Activated CD8-positive, alpha-beta T cell treated with anti-CD3 and anti-CD28 coated beads for 36 hours (primary cell): ENCODE measurements around the gene TMEM97. TPM values are rescaled to one million over a fixed set of nuclear protein-coding genes. Genes with fewer than 3 reads are reported as not detected.
A peak's percentile ranks its signal among the peaks of the same experiment; 100 is the strongest.

ENCODE experiments used
- ATAC-seq: fragments of 200-7000 bp; cut with Tn5 transposase; one replicate; pipeline ENCODE4 v1.10.0; 2021; ENCODE audit warnings: mild to moderate bottlenecking, moderate library complexity
- CTCF ChIA-PET: fragments of 350-600 bp; sonication (Branson Sonifier 250); formaldehyde crosslinking; loops from one replicate; lab custom pipeline; 2021; ENCODE audit warnings: antibody characterized with exemption; lab: Charles Lee
- POLR2A ChIA-PET: fragments of 350-600 bp; sonication (Branson Sonifier 250); formaldehyde crosslinking; loops from one replicate; lab custom pipeline; 2021; ENCODE audit warnings: antibody characterized with exemption; lab: Charles Lee
- DNase-seq: peaks from one replicate; pipeline ENCODE4 v3.0.0-alpha.2; 2020
- H3K27ac Mint-ChIP-seq: one replicate; pipeline ENCODE4 v1.8.0; 2021; ENCODE audit warnings: mild to moderate bottlenecking, mixed read lengths
- H3K27me3 Mint-ChIP-seq: one replicate; pipeline ENCODE4 v1.8.0; 2021; ENCODE audit warnings: mixed read lengths
- H3K36me3 Mint-ChIP-seq: one replicate; pipeline ENCODE4 v1.8.0; 2021; ENCODE audit warnings: low read depth, mixed read lengths
- H3K4me1 Mint-ChIP-seq: one replicate; pipeline ENCODE4 v1.8.0; 2021; ENCODE audit warnings: low read depth, mixed read lengths
- H3K4me3 Mint-ChIP-seq: one replicate; pipeline ENCODE4 v1.8.0; 2021; ENCODE audit warnings: mild to moderate bottlenecking, moderate library complexity, mixed read lengths
- H3K9me3 Mint-ChIP-seq: one replicate; pipeline ENCODE4 v1.8.0; 2021; ENCODE audit warnings: mixed read lengths
- intact Hi-C: fragments of 100-400 bp; cut with micrococcal nuclease; formaldehyde crosslinking; loops from one replicate; pipeline ENCODE4 v1.10.0; 2022
- microRNA-seq: library from miRNA; unstranded; fragments of <30 nt; microRNA quantifications from one replicate; pipeline ENCODE4 v1.2.0, GENCODE V29; 2022; ENCODE audit warnings: borderline microRNAs expressed, borderline replicate concordance
- total RNA-seq, 2 experiments: library from RNA; stranded (reverse); gene quantifications; one replicate each; pipeline ENCODE4 v1.2.3, GENCODE V29; 2021
- TF ChIP-seq, protein P1 (sequence below): fragments of 200-600 bp; IDR thresholded peaks from one replicate; pipeline ENCODE4 v1.8.0; 2022; ENCODE audit warnings: antibody characterized with exemption, mild to moderate bottlenecking

TMEM97 gene
- total RNA-seq, 2 experiments from 2014 or later, result 36.1 to 36.2 TPM

DNA sequence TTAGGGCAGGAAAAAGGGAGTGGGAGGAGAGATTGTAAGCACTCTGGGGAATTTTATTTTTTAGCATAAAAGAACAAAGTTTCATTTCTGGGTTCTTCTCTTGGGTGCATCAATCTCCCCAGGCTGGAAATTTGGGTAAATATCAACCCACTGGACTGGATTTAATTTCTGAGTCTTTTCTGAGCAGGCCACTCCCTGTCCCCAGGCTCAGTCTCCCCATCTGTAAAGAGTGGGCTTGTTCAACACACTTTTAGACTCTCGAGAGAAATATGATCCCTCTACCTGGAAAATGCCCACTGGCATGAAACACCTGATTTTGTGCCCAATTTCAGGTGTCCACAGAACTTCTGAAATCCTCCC lies 51.7 kb downstream of the TMEM97 start:
- TF ChIP-seq, protein P1, sequence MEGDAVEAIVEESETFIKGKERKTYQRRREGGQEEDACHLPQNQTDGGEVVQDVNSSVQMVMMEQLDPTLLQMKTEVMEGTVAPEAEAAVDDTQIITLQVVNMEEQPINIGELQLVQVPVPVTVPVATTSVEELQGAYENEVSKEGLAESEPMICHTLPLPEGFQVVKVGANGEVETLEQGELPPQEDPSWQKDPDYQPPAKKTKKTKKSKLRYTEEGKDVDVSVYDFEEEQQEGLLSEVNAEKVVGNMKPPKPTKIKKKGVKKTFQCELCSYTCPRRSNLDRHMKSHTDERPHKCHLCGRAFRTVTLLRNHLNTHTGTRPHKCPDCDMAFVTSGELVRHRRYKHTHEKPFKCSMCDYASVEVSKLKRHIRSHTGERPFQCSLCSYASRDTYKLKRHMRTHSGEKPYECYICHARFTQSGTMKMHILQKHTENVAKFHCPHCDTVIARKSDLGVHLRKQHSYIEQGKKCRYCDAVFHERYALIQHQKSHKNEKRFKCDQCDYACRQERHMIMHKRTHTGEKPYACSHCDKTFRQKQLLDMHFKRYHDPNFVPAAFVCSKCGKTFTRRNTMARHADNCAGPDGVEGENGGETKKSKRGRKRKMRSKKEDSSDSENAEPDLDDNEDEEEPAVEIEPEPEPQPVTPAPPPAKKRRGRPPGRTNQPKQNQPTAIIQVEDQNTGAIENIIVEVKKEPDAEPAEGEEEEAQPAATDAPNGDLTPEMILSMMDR, result no peak
- H3K4me3 Mint-ChIP-seq, result peak overlapping the region; percentile 84
- peaks cover 20% of the 10 kb centered on the region for H3K4me1 Mint-ChIP-seq
- H3K36me3 Mint-ChIP-seq, result peaks cover 9% of the 10 kb centered on the region
- CTCF ChIA-PET, result interaction anchor here (1.4 to 1.7 kb wide), 2 partner anchors 14 to 44 kb away, joined by 3 to 4 read pairs; no protein-coding TSS in a partner anchor
- no peaks in the 10 kb centered on the region for H3K27me3 Mint-ChIP-seq
- intact Hi-C loops, result no loop called here
- no peak for ATAC-seq
- H3K27ac Mint-ChIP-seq, result peak overlapping the region; percentile 86
- POLR2A ChIA-PET, result interaction anchor here (1.5 to 5.5 kb wide), 3 partner anchors 9 to 17 kb away, joined by 3 to 35 read pairs (median 5); partner anchors contain the start of gene POLDIP2
- no peaks in the 10 kb centered on the region for H3K9me3 Mint-ChIP-seq
- no peak for DNase-seq

DNA sequence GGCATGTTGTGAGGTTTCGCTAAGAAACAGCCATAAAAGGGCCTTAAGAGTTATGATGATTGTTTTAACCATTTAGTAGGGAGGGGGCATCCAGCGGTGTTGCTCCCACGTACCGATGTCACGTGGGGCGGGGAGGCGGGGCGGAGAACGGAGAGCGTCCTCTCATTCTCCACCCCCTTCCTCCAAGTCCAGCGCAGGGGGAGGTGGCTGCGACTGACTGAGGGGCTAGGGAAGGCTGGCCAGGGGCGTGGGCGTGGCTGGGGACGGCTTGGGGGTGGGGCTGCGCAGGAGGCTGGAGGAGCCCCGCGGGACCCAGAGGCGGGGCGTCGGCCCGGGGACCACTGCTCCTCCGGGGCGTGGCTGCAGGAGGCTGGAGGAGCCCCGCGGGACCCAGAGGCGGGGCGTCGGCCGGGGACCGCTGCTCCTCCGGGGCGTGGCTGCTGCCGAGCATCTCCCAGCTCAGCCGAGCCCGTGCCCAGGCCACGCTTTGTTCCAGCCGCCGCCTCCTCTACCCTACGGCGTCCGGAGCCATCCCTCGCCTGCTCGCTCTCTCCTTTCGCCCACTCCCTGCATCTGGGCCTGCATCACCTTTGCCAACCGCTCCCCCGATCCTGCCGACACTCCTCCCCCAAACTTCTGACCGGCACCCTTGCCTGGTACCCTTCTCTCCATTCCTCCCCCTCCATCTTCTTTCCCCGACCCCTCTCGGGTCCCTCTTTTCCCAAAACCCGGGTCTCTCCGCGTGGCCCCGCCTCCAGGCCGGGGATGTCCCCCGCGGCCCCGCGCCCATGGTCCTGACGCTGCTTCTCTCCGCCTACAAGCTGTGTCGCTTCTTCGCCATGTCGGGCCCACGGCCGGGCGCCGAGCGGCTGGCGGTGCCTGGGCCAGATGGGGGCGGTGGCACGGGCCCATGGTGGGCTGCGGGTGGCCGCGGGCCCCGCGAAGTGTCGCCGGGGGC lies 52.5 kb downstream of the TMEM97 start, which contains the start of gene SARM1:
Gene SARM1 (plus strand): TSS at position 450 of the 958 bp plus-strand sequence. CDS start 339 bp downstream, at position 789.
- peaks cover 9% of the 10 kb centered on the region for H3K36me3 Mint-ChIP-seq
- ATAC-seq (peak; percentile 95), DNase-seq (peak; percentile 97)
- intact Hi-C loops, result no loop called here
- ChIA-PET POLR2A (interaction anchor here (0.6 to 5.5 kb wide), 6 partner anchors 9 to 190 kb away, joined by 3 to 35 read pairs (median 6); partner anchors contain the start of gene POLDIP2), CTCF (interaction anchor here (1.4 to 1.7 kb wide), 2 partner anchors 13 to 43 kb away, joined by 3 to 4 read pairs; no protein-coding TSS in a partner anchor)
- peaks cover 20% of the 10 kb centered on the region for H3K4me1 Mint-ChIP-seq
- no peaks in the 10 kb centered on the region for H3K27me3 Mint-ChIP-seq
- TF ChIP-seq, protein P1, result no peak
- peak within 1 kb of the TSS; percentile 84 for H3K4me3 Mint-ChIP-seq
- no peaks in the 10 kb centered on the region for H3K9me3 Mint-ChIP-seq
- peak within 1 kb of the TSS; percentile 86 for H3K27ac Mint-ChIP-seq

DNA sequence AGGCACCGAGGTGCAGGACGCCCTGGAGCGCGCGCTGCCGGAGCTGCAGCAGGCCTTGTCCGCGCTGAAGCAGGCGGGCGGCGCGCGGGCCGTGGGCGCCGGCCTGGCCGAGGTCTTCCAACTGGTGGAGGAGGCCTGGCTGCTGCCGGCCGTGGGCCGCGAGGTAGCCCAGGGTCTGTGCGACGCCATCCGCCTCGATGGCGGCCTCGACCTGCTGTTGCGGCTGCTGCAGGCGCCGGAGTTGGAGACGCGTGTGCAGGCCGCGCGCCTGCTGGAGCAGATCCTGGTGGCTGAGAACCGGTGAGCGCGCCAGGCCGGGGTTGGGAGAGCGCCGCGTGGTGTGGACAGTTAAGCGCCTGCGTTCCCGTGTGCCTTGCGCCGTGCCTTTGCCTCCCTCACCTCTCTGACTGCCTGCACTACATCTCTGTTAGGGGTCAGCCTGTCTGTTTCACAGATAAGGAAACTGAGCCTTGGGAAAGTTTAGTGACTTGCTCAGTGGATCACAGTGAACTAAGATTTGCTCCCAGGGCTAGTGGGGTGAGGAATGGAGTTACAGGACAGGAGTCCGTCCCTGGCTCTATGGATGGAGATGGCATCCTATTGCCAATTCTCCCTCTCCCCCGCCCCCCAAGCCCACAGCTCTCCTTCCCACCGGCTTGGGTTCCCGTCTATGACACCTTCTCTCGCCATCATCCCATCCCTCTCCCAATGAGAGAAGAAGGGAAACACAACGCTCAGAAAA lies 53.4 kb downstream of the TMEM97 start:
- CTCF ChIA-PET, result interaction anchor here (0.9 to 1.7 kb wide), 2 partner anchors 12 to 44 kb away, joined by 4 read pairs; no protein-coding TSS in a partner anchor
- Mint-ChIP-seq H3K27ac (peak overlapping the region; percentile 66), H3K9me3 (no peaks in the 10 kb centered on the region), H3K4me1 (peaks cover 20% of the 10 kb centered on the region), H3K27me3 (no peaks in the 10 kb centered on the region), H3K36me3 (peaks cover 10% of the 10 kb centered on the region), H3K4me3 (peak overlapping the region; percentile 84)
- POLR2A ChIA-PET, result interaction anchor here (0.6 to 4.8 kb wide), 5 partner anchors 12 to 191 kb away, joined by 3 to 22 read pairs (median 4); partner anchors contain the start of genes POLDIP2 and TNFAIP1
- ATAC-seq (no peak), DNase-seq (peak; percentile 43)
- intact Hi-C loops, result no loop called here
- TF ChIP-seq, protein P1, result no peak

DNA sequence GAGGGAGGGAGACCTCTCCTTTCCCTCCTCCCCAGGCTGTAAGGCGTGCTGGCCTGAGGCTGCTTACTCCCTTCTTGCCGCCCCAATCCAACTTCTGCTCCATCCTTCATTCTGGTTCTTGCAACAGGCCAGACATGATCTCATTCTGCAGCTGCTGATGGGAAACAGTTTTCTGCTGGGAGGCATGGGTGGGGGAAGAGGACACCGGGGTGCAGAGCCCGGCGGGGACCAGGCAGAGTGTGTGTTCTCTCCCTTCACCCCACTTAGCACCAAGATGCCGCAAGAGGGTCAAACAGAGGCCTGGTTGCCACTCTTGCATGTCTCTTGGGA lies 53.9 kb downstream of the TMEM97 start:
- peak overlapping the region; percentile 84 for H3K4me3 Mint-ChIP-seq
- intact Hi-C loops, result no loop called here
- peak overlapping the region; percentile 66 for H3K27ac Mint-ChIP-seq
- H3K9me3 Mint-ChIP-seq, result no peaks in the 10 kb centered on the region
- ChIA-PET POLR2A (interaction anchor here (0.6 to 4.8 kb wide), 4 partner anchors 11 to 37 kb away, joined by 3 to 22 read pairs (median 5); partner anchors contain the start of genes POLDIP2 and TNFAIP1), CTCF (interaction anchor here (0.9 to 1.3 kb wide), 2 partner anchors 10 to 44 kb away, joined by 3 to 4 read pairs; no protein-coding TSS in a partner anchor)
- H3K4me1 Mint-ChIP-seq, result peaks cover 20% of the 10 kb centered on the region
- DNase-seq (no peak), ATAC-seq (no peak)
- H3K36me3 Mint-ChIP-seq, result peaks cover 10% of the 10 kb centered on the region
- TF ChIP-seq, protein P1, result no peak
- no peaks in the 10 kb centered on the region for H3K27me3 Mint-ChIP-seq

Small RNA genes lying within 50 kb of the gene (microRNA-seq; reads per million reads assigned to microRNA genes)
- gene MIR4723, result 2.4 reads per million

Other genes with a start within 250 kb of the TMEM97 start
- gene IFT20, start 16.3 kb downstream of the TMEM97 start, total RNA-seq, result 10 to 100 TPM; 16.7 to 18.8 TPM
- 10 to 100 TPM; 19.5 to 20.9 TPM for gene TNFAIP1, start 16.6 kb downstream of the TMEM97 start, total RNA-seq
- 10 to 100 TPM; 87.6 to 88.7 TPM for gene POLDIP2, start 38.3 kb downstream of the TMEM97 start, total RNA-seq
- not detected for gene SEBOX, start 46.0 kb downstream of the TMEM97 start, total RNA-seq
- under 1 TPM in 1 of 2 experiments, not detected in 1; 0.11 TPM for gene VTN, start 51.1 kb downstream of the TMEM97 start, total RNA-seq
- 10 to 100 TPM; 16.7 to 19.8 TPM for gene SARM1, start 52.5 kb downstream of the TMEM97 start, total RNA-seq
- 1 to 10 TPM; 2.1 to 3.1 TPM for gene SLC46A1, start 87.0 kb downstream of the TMEM97 start, total RNA-seq
- not detected for gene SLC13A2, start 154.4 kb downstream of the TMEM97 start, total RNA-seq
- gene FOXN1, start 187.1 kb downstream of the TMEM97 start, total RNA-seq, result not detected
- 10 to 100 TPM; 43.6 to 44.8 TPM for gene UNC119, start 233.4 kb downstream of the TMEM97 start, total RNA-seq